ENCODE measurements around the gene DEFB114.

Gene DEFB114

GRCh38 chr6:49935387-49935786, 28.6 kb downstream of the DEFB114 start:
- no peak for DNase-seq (ENCODE audit: low spot score)

GRCh38 chr6:49934770-49935169, 29.2 kb downstream of the DEFB114 start:
- no peak for DNase-seq (ENCODE audit: low spot score)

GRCh38 chr6:49933526-49933925, 30.4 kb downstream of the DEFB114 start:
- no peak for DNase-seq (ENCODE audit: low spot score)

- DNase-seq (ENCODE audit: low spot score) = no peak
Measured at GRCh38 chr6:49929340-49929739, 34.6 kb downstream of the DEFB114 start.

GRCh38 chr6:49923826-49924225, 40.1 kb downstream of the DEFB114 start:
- DNase-seq (ENCODE audit: low spot score) = no peak

GRCh38 chr6:49919935-49920644, 43.9 kb downstream of the DEFB114 start:
- no peak for DNase-seq (ENCODE audit: low spot score)

- DNase-seq (ENCODE audit: low spot score) = no peak
Measured at GRCh38 chr6:49919261-49919660, 44.7 kb downstream of the DEFB114 start.

- DNase-seq (ENCODE audit: low spot score) = no peak
Measured at GRCh38 chr6:49918787-49919186, 45.2 kb downstream of the DEFB114 start.

- DNase-seq (ENCODE audit: low spot score) = no peak
Measured at GRCh38 chr6:49915035-49915434, 48.9 kb downstream of the DEFB114 start.

GRCh38 chr6:49913636-49914375, 50.2 kb downstream of the DEFB114 start:
- no peak for DNase-seq (ENCODE audit: low spot score)

GRCh38 chr6:49912196-49912595, 51.8 kb downstream of the DEFB114 start:
- no peak for DNase-seq (ENCODE audit: low spot score)

GRCh38 chr6:49911252-49911651, 52.7 kb downstream of the DEFB114 start:
- DNase-seq (ENCODE audit: low spot score) = no peak
